AG09319 (cell line): Measurements from ENCODE around the gene FOXL3.
"Not testable (repeated sequence)": the region's sequence is repeated elsewhere in the genome, so short reads cannot be mapped to it uniquely, and the experiment has no call there.

Source experiments
- DNase-seq: peaks from one replicate; pipeline ENCODE4 v3.0.0-alpha.2; 2010; ENCODE audit warnings: low read depth; ENCODE audit errors: extremely low read depth
- TF ChIP-seq, protein P1 (sequence below): IDR thresholded peaks from 2 replicates; pipeline ENCODE4 v1.5.1; 2011; ENCODE audit warnings: low read depth, mild to moderate bottlenecking, inconsistent platforms, low read length, moderate library complexity

The FOXL3 gene

GRCh38 chr7:260441-261281 is 29.3 kb upstream of the FOXL3 start:
- TF ChIP-seq, protein P1, sequence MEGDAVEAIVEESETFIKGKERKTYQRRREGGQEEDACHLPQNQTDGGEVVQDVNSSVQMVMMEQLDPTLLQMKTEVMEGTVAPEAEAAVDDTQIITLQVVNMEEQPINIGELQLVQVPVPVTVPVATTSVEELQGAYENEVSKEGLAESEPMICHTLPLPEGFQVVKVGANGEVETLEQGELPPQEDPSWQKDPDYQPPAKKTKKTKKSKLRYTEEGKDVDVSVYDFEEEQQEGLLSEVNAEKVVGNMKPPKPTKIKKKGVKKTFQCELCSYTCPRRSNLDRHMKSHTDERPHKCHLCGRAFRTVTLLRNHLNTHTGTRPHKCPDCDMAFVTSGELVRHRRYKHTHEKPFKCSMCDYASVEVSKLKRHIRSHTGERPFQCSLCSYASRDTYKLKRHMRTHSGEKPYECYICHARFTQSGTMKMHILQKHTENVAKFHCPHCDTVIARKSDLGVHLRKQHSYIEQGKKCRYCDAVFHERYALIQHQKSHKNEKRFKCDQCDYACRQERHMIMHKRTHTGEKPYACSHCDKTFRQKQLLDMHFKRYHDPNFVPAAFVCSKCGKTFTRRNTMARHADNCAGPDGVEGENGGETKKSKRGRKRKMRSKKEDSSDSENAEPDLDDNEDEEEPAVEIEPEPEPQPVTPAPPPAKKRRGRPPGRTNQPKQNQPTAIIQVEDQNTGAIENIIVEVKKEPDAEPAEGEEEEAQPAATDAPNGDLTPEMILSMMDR = no peak
- no peak for DNase-seq

GRCh38 chr7:261341-262250 is 28.4 kb upstream of the FOXL3 start:
- TF ChIP-seq, protein P1 = no peak
- no peak for DNase-seq

GRCh38 chr7:262251-262572 is 27.8 kb upstream of the FOXL3 start:
- DNase-seq = no peak
- TF ChIP-seq, protein P1 = no peak

GRCh38 chr7:262631-263311 is 27.2 kb upstream of the FOXL3 start:
- DNase-seq = not testable (repeated sequence)

DNA sequence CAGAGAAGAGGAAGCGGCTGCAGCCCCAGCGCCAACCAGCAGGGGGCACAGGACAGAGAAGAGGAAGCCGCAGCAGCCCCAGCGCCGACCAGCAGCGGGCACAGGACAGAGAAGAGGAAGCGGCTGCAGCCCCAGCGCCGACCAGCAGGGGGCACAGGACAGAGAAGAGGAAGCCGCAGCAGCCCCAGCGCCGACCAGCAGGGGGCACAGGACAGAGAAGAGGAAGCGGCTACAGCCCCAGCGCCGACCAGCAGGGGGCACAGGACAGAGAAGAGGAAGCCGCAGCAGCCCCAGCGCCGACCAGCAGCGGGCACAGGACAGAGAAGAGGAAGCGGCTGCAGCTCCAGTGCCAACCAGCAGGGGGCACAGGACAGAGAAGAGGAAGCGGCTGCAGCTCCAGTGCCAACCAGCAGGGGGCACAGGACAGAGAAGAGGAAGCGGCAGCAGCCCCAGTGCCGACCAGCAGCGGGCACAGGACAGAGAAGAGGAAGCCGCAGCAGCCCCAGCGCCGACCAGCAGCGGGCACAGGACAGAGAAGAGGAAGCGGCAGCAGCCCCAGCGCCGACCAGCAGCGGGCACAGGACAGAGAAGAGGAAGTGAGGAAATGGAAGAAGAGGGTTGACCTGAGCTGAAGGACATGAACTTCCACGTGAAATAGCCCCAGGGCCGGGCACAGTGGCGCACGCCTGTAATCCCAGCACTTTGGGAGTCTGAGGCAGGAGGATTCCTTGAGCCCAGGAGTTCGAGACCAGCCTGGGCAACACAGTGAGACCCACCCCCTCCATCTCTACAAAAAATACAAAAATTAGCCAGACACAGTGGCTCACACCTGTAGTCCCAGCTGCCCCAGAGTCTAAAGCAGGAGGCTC is 26.3 kb upstream of the FOXL3 start:
- not testable (repeated sequence) for DNase-seq

GRCh38 chr7:264541-265191 is 25.3 kb upstream of the FOXL3 start:
- DNase-seq = no peak
- TF ChIP-seq, protein P1 = no peak

- DNase-seq = no peak
- TF ChIP-seq, protein P1 = no peak
These were observed 24.6 kb upstream of the FOXL3 start for GRCh38 chr7:265192-265997.
